H9 (cell line): ENCODE results near the gene PGA3. TPM values are rescaled to one million over a fixed set of nuclear protein-coding genes. Genes with fewer than 3 reads are reported as not detected.
"Not testable (repeated sequence)": the region's sequence is repeated elsewhere in the genome, so short reads cannot be mapped to it uniquely, and the experiment has no call there.

Experiments
- DNase-seq: peaks from one replicate; pipeline ENCODE4 v3.0.0-alpha.2; 2017
- H2AFZ ChIP-seq: one replicate; pipeline ENCODE4 v1.6.1; 2013; ENCODE audit warnings: mild to moderate bottlenecking, low read length, control low read depth, moderate library complexity
- H2AK5ac ChIP-seq: 2 replicates; pipeline ENCODE4 v1.6.1; 2013; ENCODE audit warnings: low read length, control low read depth, mixed read lengths; ENCODE audit not compliant: insufficient read length
- H2BK120ac ChIP-seq: one replicate; pipeline ENCODE4 v1.6.1; 2013; ENCODE audit warnings: low read depth, mild to moderate bottlenecking, low read length, control low read depth, inconsistent platforms; ENCODE audit not compliant: poor library complexity, severe bottlenecking
- H2BK12ac ChIP-seq: 2 replicates; pipeline ENCODE4 v1.6.1; 2013; ENCODE audit warnings: low read length, control low read depth, mixed read lengths, low read depth; ENCODE audit not compliant: insufficient read length
- H2BK15ac ChIP-seq: 2 replicates; pipeline ENCODE4 v1.6.1; 2013; ENCODE audit warnings: low read depth, low read length, control low read depth
- H2BK20ac ChIP-seq: one replicate; pipeline ENCODE4 v1.6.1; 2013; ENCODE audit warnings: low read depth, mild to moderate bottlenecking, low read length, control low read depth, inconsistent platforms; ENCODE audit not compliant: poor library complexity, severe bottlenecking
- H2BK5ac ChIP-seq: 2 replicates; pipeline ENCODE4 v1.6.1; 2013; ENCODE audit warnings: low read length, control low read depth, mixed read lengths; ENCODE audit not compliant: insufficient read length
- H3K14ac ChIP-seq: 2 replicates; pipeline ENCODE4 v1.6.1; 2013; ENCODE audit warnings: low read length, control low read depth; ENCODE audit not compliant: insufficient read depth
- H3K18ac ChIP-seq: 2 replicates; pipeline ENCODE4 v1.6.1; 2013; ENCODE audit warnings: low read depth, mild to moderate bottlenecking, mixed read lengths, low read length, control low read depth; ENCODE audit not compliant: insufficient read length
- H3K23ac ChIP-seq: 2 replicates; pipeline ENCODE4 v1.6.1; 2013; ENCODE audit warnings: low read length, control low read depth, mixed read lengths, low read depth; ENCODE audit not compliant: insufficient read length
- H3K23me2 ChIP-seq: 2 replicates; pipeline ENCODE4 v1.6.1; 2013; ENCODE audit warnings: low read depth, mild to moderate bottlenecking, mixed read lengths, low read length, control low read depth; ENCODE audit not compliant: insufficient read length, poor library complexity, severe bottlenecking
- H3K27ac ChIP-seq: 2 replicates; pipeline ENCODE4 v1.5.1; 2013; ENCODE audit warnings: low read length, control low read depth, mixed read lengths, low read depth; ENCODE audit not compliant: insufficient read length
- H3K27me3 ChIP-seq: 2 replicates; pipeline ENCODE4 v1.6.1; 2013; ENCODE audit warnings: low read length, control low read depth, inconsistent platforms; ENCODE audit not compliant: insufficient read depth
- H3K4ac ChIP-seq: 2 replicates; pipeline ENCODE4 v1.6.1; 2013; ENCODE audit warnings: low read depth, mild to moderate bottlenecking, control low read depth, inconsistent platforms, low read length, moderate library complexity
- H3K4me1 ChIP-seq: 2 replicates; pipeline ENCODE4 v1.6.1; 2013; ENCODE audit warnings: low read length, control low read depth, inconsistent platforms; ENCODE audit not compliant: insufficient read depth
- H3K4me2 ChIP-seq: 2 replicates; pipeline ENCODE4 v1.6.1; 2013; ENCODE audit warnings: low read length, control low read depth, mixed read lengths; ENCODE audit not compliant: insufficient read length, insufficient read depth
- H3K56ac ChIP-seq: 2 replicates; pipeline ENCODE4 v1.6.1; 2013; ENCODE audit warnings: low read depth, mild to moderate bottlenecking, mixed read lengths, low read length, control low read depth; ENCODE audit not compliant: insufficient read length
- H3K79me1 ChIP-seq: 2 replicates; pipeline ENCODE4 v1.6.1; 2013; ENCODE audit warnings: low read depth, mild to moderate bottlenecking, moderate library complexity, low read length, control low read depth, inconsistent platforms; ENCODE audit not compliant: insufficient read depth, poor library complexity, severe bottlenecking
- H3K79me2 ChIP-seq: 2 replicates; pipeline ENCODE4 v1.6.1; 2013; ENCODE audit warnings: low read length, control low read depth, inconsistent platforms; ENCODE audit not compliant: insufficient read depth
- H3K9ac ChIP-seq: 2 replicates; pipeline ENCODE4 v1.6.1; 2013; ENCODE audit warnings: low read length, control low read depth, mixed read lengths; ENCODE audit not compliant: insufficient read length; ENCODE audit errors: extremely low read depth
- H3K9me3 ChIP-seq: one replicate; pipeline ENCODE4 v1.6.1; 2013; ENCODE audit warnings: low read depth, low read length, inconsistent platforms; ENCODE audit not compliant: control insufficient read depth
- H3T11ph ChIP-seq: one replicate; pipeline ENCODE4 v1.6.1; 2013; ENCODE audit warnings: mild to moderate bottlenecking, low read length, control low read depth, inconsistent platforms
- H4K20me1 ChIP-seq: one replicate; pipeline ENCODE4 v1.6.1; 2013; ENCODE audit not compliant: control insufficient read depth, insufficient read length, insufficient read depth
- H4K5ac ChIP-seq: 2 replicates; pipeline ENCODE4 v1.6.1; 2013; ENCODE audit warnings: low read depth, mild to moderate bottlenecking, mixed read lengths, low read length, control low read depth; ENCODE audit not compliant: insufficient read length
- H4K8ac ChIP-seq: replicated peaks from 2 replicates; pipeline ENCODE4 v1.6.1; 2013; ENCODE audit warnings: low read length, control low read depth, mixed read lengths, low read depth; ENCODE audit not compliant: insufficient read length
- H4K91ac ChIP-seq: 2 replicates; pipeline ENCODE4 v1.6.1; 2013; ENCODE audit warnings: low read depth, mild to moderate bottlenecking, moderate library complexity, mixed read lengths, low read length, control low read depth; ENCODE audit not compliant: insufficient read length
- H3K27ac Mint-ChIP-seq, 3 experiments: 2 replicates in 2 of 3; 3 replicates in 1 of 3; pipeline ENCODE4 v1.8.0; 2020 to 2021; ENCODE audit warnings: mixed read lengths in 3 of 3, mild to moderate bottlenecking in 1 of 3, moderate library complexity in 1 of 3
- H3K27me3 Mint-ChIP-seq: 2 replicates; pipeline ENCODE4 v1.8.0; 2021; ENCODE audit warnings: low read depth, mild to moderate bottlenecking, moderate library complexity, mixed read lengths
- H3K36me3 Mint-ChIP-seq, 3 experiments: 2 replicates in 2 of 3; 3 replicates in 1 of 3; pipeline ENCODE4 v1.8.0; 2020 to 2021; ENCODE audit warnings: low read depth in 3 of 3, mixed read lengths in 3 of 3; ENCODE audit not compliant: insufficient read depth in 1 of 3
- H3K4me1 Mint-ChIP-seq, 2 experiments: 2 replicates each; pipeline ENCODE4 v1.8.0; 2020; ENCODE audit warnings: mixed read lengths in 2 of 2
- H3K4me3 Mint-ChIP-seq, 2 experiments: 2 replicates in 1 of 2; 3 replicates in 1 of 2; pipeline ENCODE4 v1.8.0; 2020 to 2021; ENCODE audit warnings: mild to moderate bottlenecking in 2 of 2, mixed read lengths in 2 of 2, moderate library complexity in 1 of 2
- H3K9me3 Mint-ChIP-seq, 2 experiments: 2 replicates in 1 of 2; 3 replicates in 1 of 2; pipeline ENCODE4 v1.8.0; 2020; ENCODE audit warnings: mild to moderate bottlenecking in 2 of 2, mixed read lengths in 2 of 2, moderate library complexity in 1 of 2
- WGBS: extraction: QIAGEN DNeasy Blood & Tissue Kit; methylation state at CpG from one replicate; pipeline ENCODE4 v1.1.7; 2013; ENCODE audit warnings: missing lambda C conversion rate, low lambda C conversion rate, mixed read lengths; ENCODE audit not compliant: insufficient read length; ENCODE audit errors: extremely low coverage; 5-methylcytosine and 5-hydroxymethylcytosine counted together
- total RNA-seq: library from RNA; stranded (reverse); gene quantifications from 2 replicates; pipeline ENCODE4 v1.2.1, GENCODE V29; 2021

PGA3 gene
- total RNA-seq, 1 experiment from 2014 or later, result not detected

GRCh38 chr11:61212202-61212601 lies 8.9 kb downstream of the PGA3 start:
- H3K27ac ChIP-seq, H3K27me3 Mint-ChIP-seq, H3K9ac ChIP-seq, H3K27me3 ChIP-seq, H3K27ac Mint-ChIP-seq, H2BK20ac ChIP-seq, H2BK120ac ChIP-seq, H3K9me3 Mint-ChIP-seq, H3K9me3 ChIP-seq, H3K14ac ChIP-seq, DNase-seq, H3K23ac ChIP-seq, H3K23me2 ChIP-seq, H4K20me1 ChIP-seq, H3K4me3 Mint-ChIP-seq, H3K79me1 ChIP-seq, H3T11ph ChIP-seq, H3K18ac ChIP-seq, H4K5ac ChIP-seq, H3K4ac ChIP-seq, H3K4me1 ChIP-seq, H2BK12ac ChIP-seq, H2BK15ac ChIP-seq, H3K4me2 ChIP-seq, H3K79me2 ChIP-seq, H2AFZ ChIP-seq, H4K91ac ChIP-seq, H2BK5ac ChIP-seq, H4K8ac ChIP-seq, H3K4me1 Mint-ChIP-seq, H2AK5ac ChIP-seq, H3K36me3 Mint-ChIP-seq, H3K56ac ChIP-seq: not testable (repeated sequence)
- no CpG with 5 or more reads among the region's 15 CpGs for whole genome bisulfite sequencing

- not testable (repeated sequence) for H4K8ac ChIP-seq, H2BK15ac ChIP-seq, H3K27me3 Mint-ChIP-seq, H3K14ac ChIP-seq, H3K9ac ChIP-seq, H3K23ac ChIP-seq, H3K79me1 ChIP-seq, H3K56ac ChIP-seq, H3K23me2 ChIP-seq, H3K27ac ChIP-seq, H3K27ac Mint-ChIP-seq, H4K20me1 ChIP-seq, H3K9me3 Mint-ChIP-seq, H3K4me2 ChIP-seq, DNase-seq, H3K79me2 ChIP-seq, H2BK120ac ChIP-seq, H4K5ac ChIP-seq, H4K91ac ChIP-seq, H3K9me3 ChIP-seq, H3T11ph ChIP-seq, H3K4me1 Mint-ChIP-seq, H2AFZ ChIP-seq, H2BK5ac ChIP-seq, H3K4me3 Mint-ChIP-seq, H3K27me3 ChIP-seq, H2BK20ac ChIP-seq, H3K4me1 ChIP-seq, H3K36me3 Mint-ChIP-seq, H3K4ac ChIP-seq, H2BK12ac ChIP-seq, H2AK5ac ChIP-seq, H3K18ac ChIP-seq
- no CpG with 5 or more reads among the region's 3 CpGs for WGBS
Observed at GRCh38 chr11:61213711-61214324, 10.5 kb downstream of the PGA3 start.
